ENCODE measurements around the gene DNAH1. TPM values are rescaled to one million over a fixed set of nuclear protein-coding genes. Genes with fewer than 3 reads are reported as not detected.

DNAH1 gene
- total RNA-seq, 1 donor from 2014 or later: 7.3 TPM

- Mint-ChIP-seq H3K9me3 (no peaks in the 10 kb centered on the region), H3K4me1 (ENCODE audit: unreplicated experiment) (peaks cover 6% of the 10 kb centered on the region), H3K27ac (no peak overlapping the region), H3K27me3 (no peaks in the 10 kb centered on the region), H3K4me3 (no peak overlapping the region), H3K36me3 (no peaks in the 10 kb centered on the region)
- no peak for TF ChIP-seq CTCF (conservative IDR thresholded peaks at IDR 0.05)
- DNase-seq (ENCODE audit: extremely low spot score, unreplicated experiment): no peak
Measured at GRCh38 chr3:52323526-52324295, 7.6 kb downstream of the DNAH1 start.

GRCh38 chr3:52324676-52325075 is 8.6 kb downstream of the DNAH1 start:
- no peak for DNase-seq (ENCODE audit: extremely low spot score, unreplicated experiment)
- peaks cover 6% of the 10 kb centered on the region for H3K4me1 Mint-ChIP-seq (ENCODE audit: unreplicated experiment)
- H3K27me3 Mint-ChIP-seq: no peaks in the 10 kb centered on the region
- H3K9me3 Mint-ChIP-seq: no peaks in the 10 kb centered on the region
- H3K36me3 Mint-ChIP-seq: no peaks in the 10 kb centered on the region
- no peak overlapping the region for H3K4me3 Mint-ChIP-seq
- no peak overlapping the region for H3K27ac Mint-ChIP-seq
- no peak for TF ChIP-seq CTCF (conservative IDR thresholded peaks at IDR 0.05)

GRCh38 chr3:52325686-52326085 is 9.6 kb downstream of the DNAH1 start:
- no peak overlapping the region for H3K27ac Mint-ChIP-seq
- TF ChIP-seq CTCF (conservative IDR thresholded peaks at IDR 0.05): no peak
- H3K9me3 Mint-ChIP-seq: no peaks in the 10 kb centered on the region

GRCh38 chr3:52326976-52327375 is 10.9 kb downstream of the DNAH1 start:
- no peak for DNase-seq (ENCODE audit: extremely low spot score, unreplicated experiment)
- Mint-ChIP-seq H3K27ac (no peak overlapping the region), H3K4me3 (no peak overlapping the region), H3K27me3 (no peaks in the 10 kb centered on the region), H3K4me1 (ENCODE audit: unreplicated experiment) (peaks cover 6% of the 10 kb centered on the region), H3K9me3 (no peaks in the 10 kb centered on the region), H3K36me3 (no peaks in the 10 kb centered on the region)
- TF ChIP-seq CTCF (conservative IDR thresholded peaks at IDR 0.05): no peak

More at GRCh38 chr3:52325686-52326085, 9.6 kb downstream of the DNAH1 start:
- H3K27me3 Mint-ChIP-seq: no peaks in the 10 kb centered on the region
- H3K4me1 Mint-ChIP-seq (ENCODE audit: unreplicated experiment): peaks cover 6% of the 10 kb centered on the region
- H3K4me3 Mint-ChIP-seq: no peak overlapping the region
- no peak for DNase-seq (ENCODE audit: extremely low spot score, unreplicated experiment)
- H3K36me3 Mint-ChIP-seq: no peaks in the 10 kb centered on the region

GRCh38 chr3:52327486-52328290 is 11.6 kb downstream of the DNAH1 start:
- no peaks in the 10 kb centered on the region for H3K27me3 Mint-ChIP-seq
- no peaks in the 10 kb centered on the region for H3K9me3 Mint-ChIP-seq
- no peak for TF ChIP-seq CTCF (conservative IDR thresholded peaks at IDR 0.05)
- peaks cover 5% of the 10 kb centered on the region for H3K4me1 Mint-ChIP-seq (ENCODE audit: unreplicated experiment)
- H3K27ac Mint-ChIP-seq: no peak overlapping the region
- DNase-seq (ENCODE audit: extremely low spot score, unreplicated experiment): no peak
- H3K4me3 Mint-ChIP-seq: no peak overlapping the region
- no peaks in the 10 kb centered on the region for H3K36me3 Mint-ChIP-seq

All from type B pancreatic cell (in vitro differentiated cells).